Testis (tissue), 2 donors: ENCODE results near the gene C1orf21.

Experiments used
- POLR2A ChIP-seq: fragments of 450-650 bp; IDR thresholded peaks from one replicate; pipeline ENCODE4 v1.6.1; 2017; ENCODE audit warnings: antibody characterized with exemption, mild to moderate bottlenecking, moderate library complexity
- TF ChIP-seq, protein P1 (sequence below), 3 experiments: fragments of 450-650 bp in 2 of 3; fragments of 200-600 bp in 1 of 3; sonication (generic) in 1 of 3; IDR thresholded peaks; one replicate each; pipeline ENCODE4 v1.5.1; 2016 to 2019; ENCODE audit warnings: antibody characterized with exemption in 3 of 3, mild to moderate bottlenecking in 2 of 3, moderate library complexity in 1 of 3

DNA sequence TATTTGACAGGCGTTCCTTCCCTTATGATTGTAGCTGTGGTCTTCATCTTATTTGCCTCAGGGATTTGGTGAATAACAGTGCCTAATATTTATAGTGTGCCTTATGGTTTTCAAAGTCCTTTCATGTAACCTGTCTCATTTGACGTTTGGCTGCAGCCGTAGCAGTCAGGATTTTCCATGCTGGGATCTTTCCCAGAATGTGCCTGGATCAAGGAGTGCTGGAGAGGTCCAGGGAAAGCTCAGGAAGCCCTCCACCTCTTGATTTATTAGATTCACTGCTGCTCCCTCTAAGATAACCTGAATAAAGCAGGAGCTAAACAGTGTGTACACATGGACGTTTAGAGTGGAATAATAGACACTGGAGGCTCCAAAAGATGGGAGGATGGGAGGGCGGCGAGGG is 5.2 kb downstream of the C1orf21 start:
- TF ChIP-seq POLR2A = no peak
- TF ChIP-seq, protein P1, sequence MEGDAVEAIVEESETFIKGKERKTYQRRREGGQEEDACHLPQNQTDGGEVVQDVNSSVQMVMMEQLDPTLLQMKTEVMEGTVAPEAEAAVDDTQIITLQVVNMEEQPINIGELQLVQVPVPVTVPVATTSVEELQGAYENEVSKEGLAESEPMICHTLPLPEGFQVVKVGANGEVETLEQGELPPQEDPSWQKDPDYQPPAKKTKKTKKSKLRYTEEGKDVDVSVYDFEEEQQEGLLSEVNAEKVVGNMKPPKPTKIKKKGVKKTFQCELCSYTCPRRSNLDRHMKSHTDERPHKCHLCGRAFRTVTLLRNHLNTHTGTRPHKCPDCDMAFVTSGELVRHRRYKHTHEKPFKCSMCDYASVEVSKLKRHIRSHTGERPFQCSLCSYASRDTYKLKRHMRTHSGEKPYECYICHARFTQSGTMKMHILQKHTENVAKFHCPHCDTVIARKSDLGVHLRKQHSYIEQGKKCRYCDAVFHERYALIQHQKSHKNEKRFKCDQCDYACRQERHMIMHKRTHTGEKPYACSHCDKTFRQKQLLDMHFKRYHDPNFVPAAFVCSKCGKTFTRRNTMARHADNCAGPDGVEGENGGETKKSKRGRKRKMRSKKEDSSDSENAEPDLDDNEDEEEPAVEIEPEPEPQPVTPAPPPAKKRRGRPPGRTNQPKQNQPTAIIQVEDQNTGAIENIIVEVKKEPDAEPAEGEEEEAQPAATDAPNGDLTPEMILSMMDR (IDR thresholded peaks at IDR 0.05) = no peak
